HPDE6-E6E7 (cell line): Measurements from ENCODE around the gene ZC3H13.

Experiments
- DNase-seq: peaks from one replicate; pipeline ENCODE4 v3.0.0; 2011; ENCODE audit warnings: missing footprints; ENCODE audit errors: extremely low spot score

The ZC3H13 gene

GRCh38 chr13:45940061-45940460 lies 112.5 kb downstream of the ZC3H13 start:
- DNase-seq = no peak

DNA sequence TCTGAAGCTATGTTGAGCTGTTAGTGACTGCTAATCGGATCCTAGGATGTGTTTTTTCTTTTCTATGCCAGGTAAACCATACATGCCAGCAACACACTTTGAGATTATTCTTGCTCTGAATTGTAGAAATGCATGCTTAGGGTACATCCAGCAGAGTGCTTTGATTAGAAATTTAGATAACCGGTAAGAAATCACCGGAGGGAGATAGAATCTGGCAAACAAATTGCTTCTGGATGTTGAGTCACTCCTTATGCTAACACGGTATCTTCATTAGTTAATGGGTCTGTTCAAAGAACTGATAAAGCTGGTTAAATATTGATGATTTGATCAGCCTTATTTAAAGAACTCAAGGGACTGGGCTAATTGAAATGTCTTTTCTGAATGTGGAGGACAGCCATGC lies 115.9 kb downstream of the ZC3H13 start:
- DNase-seq = no peak

DNA sequence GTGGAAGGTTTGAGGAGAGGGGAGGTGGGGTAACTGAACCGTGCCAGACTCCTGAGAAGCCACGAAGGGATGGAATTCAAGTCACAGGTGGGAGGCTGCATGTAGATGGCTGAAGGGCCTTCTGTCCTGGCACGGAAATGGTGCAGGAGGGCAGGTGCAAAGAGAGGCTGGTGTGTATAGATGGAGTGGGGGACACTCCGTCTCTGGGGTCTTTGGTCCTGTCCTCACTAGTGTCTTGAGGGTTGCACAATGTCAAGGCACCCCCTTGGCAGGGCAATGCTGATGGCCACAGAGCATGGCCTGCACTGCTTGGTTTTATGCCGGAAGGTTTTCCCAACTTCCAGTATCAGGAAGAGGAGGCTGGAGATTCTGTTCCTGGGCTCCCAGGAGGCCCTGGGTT lies 118.3 kb downstream of the ZC3H13 start:
- no peak for DNase-seq

DNA sequence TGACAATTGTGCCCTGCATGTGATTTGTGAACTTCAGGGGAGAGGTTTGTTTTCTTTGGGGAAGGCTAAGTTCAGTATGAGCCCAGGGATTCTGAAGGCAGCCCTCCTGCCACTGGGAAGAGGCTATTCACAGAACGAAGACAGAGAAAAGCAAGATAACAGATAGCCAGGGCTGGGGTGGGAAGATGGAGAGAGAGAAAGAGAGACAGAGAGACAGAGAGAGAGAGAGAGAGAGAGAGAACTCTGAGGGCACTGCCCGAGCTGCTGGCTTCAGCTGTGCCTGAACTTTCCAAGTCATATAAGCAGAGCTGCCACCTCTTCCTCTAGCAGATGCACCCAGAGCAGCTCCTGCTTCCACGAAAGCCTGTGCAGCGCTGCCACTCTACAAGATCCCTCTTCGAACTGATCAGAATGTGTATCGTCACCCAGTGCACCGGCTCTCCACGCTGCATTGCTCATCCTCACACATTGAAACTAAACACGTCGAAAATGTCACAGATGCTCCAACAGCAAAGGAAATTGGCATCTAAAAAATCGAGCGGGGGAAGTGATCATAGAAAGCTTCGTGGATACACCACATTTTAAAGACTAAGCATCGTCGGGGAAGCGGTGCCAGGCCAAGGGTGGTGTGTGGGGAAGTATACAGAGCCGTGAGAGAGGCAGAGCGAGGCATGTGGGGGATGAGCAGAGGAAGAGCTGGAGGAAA lies 119.2 kb downstream of the ZC3H13 start:
- DNase-seq = no peak

DNA sequence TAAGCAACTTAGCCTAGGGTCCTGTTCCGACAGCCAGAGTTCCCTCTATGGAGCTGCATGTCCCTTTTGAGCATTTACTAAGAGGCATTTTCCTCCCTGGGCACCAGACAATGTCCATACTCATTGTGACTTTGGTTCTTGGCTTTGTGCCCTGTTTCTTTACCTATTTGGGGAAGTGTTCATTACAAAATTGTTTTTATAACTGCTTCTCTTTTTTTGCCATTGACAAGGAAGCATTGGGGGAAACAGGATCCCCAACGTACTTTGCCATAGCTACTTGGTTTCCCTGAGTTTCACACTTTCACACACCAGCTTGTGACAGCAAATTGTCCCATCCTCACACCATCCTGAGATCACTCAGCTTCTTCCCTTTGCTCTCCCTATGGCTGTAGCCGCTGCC lies 119.9 kb downstream of the ZC3H13 start:
- DNase-seq = no peak

- no peak for DNase-seq
Measured at GRCh38 chr13:45932172-45932571, 120.4 kb downstream of the ZC3H13 start.

DNA sequence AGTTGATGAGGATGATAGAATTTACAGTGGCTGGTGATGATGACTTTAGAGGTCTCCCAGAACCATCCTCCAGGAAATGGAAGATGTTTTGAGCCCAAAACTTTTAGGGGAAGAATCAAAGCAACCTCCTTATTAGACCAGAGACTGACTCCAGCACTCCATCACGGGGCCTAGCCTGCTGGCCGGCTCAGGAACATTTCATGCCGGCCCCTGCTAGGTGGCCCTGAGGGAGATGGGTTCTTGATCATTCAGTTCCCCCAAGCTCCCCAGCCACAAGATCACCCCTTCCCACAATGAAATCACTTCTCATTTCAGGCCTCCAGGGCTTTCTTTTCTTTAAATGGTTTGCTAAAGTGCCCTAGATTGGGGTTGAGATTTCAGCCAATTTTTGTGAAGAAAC lies 121.3 kb downstream of the ZC3H13 start:
- DNase-seq = no peak

- no peak for DNase-seq
Measured at GRCh38 chr13:45930177-45930576, 122.4 kb downstream of the ZC3H13 start.

GRCh38 chr13:45928843-45929242 lies 123.7 kb downstream of the ZC3H13 start:
- no peak for DNase-seq

DNA sequence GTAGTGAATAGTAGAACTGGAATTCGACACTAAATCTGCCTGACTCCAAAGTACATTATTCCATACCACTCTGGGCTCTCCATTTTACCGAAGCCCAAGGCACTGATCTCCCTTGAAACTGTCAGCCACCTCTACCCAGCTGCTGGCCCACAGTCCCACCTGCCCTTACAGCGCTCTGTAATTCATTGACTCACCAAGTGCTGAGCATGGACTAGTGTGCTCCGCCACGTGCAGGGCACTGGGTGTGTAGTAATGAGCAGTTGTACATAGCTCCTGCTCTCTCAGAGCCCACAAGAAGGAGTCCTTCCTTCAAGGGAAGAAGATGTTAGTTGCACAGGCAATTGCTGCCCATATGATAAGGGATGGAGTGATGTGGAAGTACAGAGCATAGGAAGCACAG lies 124.4 kb downstream of the ZC3H13 start:
- no peak for DNase-seq

GRCh38 chr13:45926741-45927140 lies 125.8 kb downstream of the ZC3H13 start:
- no peak for DNase-seq

GRCh38 chr13:45925151-45925550 lies 127.4 kb downstream of the ZC3H13 start:
- DNase-seq = no peak

DNA sequence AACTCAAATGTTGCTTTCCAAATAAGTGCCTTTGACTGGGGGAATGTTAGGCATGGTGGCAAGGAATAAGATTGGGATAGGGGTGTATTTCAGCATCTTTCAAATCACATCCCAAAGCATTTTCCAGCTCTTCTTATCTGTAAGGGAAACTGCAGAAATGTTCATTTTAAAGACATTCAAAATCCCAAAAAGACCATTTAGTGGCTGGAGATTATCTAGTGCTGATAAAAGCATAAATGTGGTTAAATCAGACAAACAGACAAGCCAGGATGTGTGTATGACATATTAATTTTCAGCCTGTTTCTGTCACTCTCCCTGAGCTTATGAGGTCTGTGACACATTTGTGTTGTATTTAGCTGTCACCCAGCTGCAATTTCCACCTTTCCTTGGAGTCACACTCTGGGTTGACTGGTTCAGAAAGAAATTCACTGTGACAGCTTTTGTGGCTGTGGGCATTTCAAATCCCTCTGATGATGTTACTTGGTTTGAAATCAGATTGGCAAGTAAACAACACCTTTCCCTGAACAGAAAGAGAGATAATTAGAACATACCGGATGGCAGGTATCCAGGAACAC lies 131.3 kb downstream of the ZC3H13 start:
- no peak for DNase-seq

GRCh38 chr13:45918597-45918996 lies 133.9 kb downstream of the ZC3H13 start:
- no peak for DNase-seq

DNA sequence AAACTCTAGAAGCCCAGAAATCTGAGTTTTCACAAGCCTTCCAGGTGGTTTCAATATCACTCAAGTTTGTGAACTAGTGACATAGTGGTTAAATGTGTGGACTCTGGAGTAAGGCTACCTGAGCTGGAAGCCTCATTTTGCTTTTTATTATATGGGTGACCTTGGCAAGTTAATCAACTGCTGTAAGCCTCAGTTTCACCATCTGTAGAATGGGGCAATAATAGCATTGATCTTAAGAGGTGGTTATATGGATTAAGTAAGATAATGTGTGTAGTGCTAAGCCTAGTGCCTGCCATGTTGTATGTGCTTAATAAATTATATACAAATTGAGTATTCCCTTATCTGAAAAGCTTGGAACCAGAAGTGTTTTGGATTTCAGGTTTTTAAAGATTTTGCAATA lies 135.5 kb downstream of the ZC3H13 start:
- no peak for DNase-seq

GRCh38 chr13:45915686-45916439 lies 136.7 kb downstream of the ZC3H13 start:
- no peak for DNase-seq

- DNase-seq = no peak
Measured at GRCh38 chr13:45909673-45910072, 142.9 kb downstream of the ZC3H13 start.

DNA sequence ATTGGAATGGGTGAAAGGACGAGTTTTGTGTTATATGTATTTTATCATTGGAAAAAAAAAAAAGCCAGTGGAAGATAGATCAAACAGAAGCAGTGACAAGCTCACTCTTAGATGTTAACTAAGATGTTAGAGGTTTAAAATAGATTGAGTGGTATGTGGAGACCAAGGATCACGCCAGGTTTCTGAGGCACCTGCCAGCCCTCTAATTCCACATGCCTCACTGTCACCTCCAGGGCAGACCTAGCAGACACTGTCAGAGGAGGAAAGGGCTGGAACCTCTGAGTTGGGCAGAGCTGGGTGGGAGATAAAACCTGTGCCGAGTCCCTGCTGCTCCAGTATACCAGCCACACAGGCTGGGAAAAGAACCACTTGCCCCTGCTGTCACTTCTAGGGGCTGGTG lies 143.5 kb downstream of the ZC3H13 start:
- DNase-seq = no peak

DNA sequence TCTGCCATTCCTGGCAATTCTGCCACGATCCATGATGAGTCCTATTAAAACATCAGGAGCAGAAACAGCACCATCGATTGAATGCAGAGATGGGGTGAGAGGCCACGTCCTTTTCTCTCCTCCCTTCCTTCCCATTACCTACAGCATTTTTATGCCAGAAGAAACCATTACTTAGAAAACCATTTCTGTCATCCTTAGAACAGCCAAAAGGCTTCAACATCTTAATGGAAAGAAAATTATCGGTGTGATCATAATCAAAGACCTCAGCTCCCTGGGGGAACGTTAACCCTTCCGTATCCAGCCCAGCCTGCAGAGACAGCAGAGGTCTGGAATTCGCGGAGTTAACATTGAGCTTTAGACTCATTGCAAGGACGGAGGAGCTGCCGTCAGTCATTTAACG lies 145.0 kb downstream of the ZC3H13 start:
- no peak for DNase-seq
